Measurements from ENCODE around the gene EP400. TPM values are rescaled to one million over a fixed set of nuclear protein-coding genes. Genes with fewer than 3 reads are reported as not detected.

EP400 gene
- total RNA-seq, 2 experiments from 2014 or later, result 42.2 to 43.4 TPM

DNA sequence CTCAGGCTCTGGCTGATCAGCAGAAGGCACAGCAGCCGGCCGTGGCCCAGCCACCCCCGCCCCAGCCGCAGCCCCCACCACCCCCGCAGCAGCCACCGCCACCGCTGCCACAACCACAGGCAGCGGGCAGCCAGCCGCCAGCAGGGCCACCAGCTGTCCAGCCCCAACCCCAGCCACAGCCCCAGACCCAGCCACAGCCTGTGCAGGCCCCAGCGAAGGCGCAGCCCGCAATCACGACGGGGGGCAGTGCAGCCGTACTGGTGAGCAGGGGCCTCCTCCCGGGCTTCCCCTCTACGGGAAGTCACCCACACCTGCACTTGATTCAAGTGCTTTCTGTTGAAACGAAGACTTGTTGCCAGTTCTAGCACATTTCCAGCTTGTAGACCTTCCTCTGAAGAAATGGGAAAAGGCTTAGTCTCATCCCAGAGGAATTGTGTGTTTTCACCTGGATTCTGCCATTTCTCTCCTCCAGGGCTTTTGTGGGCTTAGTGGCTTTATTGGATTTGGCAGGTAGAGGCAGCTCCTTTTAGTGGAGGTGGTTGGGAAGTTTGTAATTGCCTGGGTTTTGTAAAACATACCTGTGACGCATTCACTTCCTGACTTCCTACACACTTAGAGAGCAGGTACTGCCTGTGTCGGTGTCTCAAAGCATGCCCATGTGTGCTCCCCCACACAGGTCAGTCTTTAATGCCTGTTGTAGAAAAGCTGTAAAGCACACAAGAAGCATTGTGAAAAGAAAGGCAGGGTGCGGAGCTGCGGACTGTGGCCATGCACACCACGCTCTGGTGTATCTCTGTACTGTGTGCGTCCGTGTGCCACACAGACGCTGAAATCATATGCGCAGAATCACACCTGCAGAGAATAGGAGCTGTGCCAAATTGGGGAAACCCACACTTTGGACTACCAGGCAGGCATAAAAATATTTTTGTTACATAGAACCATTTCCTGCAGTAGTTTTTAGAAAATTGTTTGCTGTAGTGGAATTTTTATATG, 103.9 kb downstream of the EP400 start:
- peaks cover 61% of the 10 kb centered on the region for H3K36me3 Mint-ChIP-seq (ENCODE audit: low read depth)
- H3K4me1 Mint-ChIP-seq, result no peaks in the 10 kb centered on the region
- no peaks in the 10 kb centered on the region for H3K27me3 Mint-ChIP-seq
- H3K4me3 Mint-ChIP-seq, result no peak overlapping the region
- ChIA-PET POLR2A (interaction anchor here (1.2 kb wide), 1 partner anchor 11 kb away, joined by 3 read pairs; no protein-coding TSS in a partner anchor), CTCF (no interaction called here)
- DNase-seq, result no peak
- no peaks in the 10 kb centered on the region for H3K9me3 Mint-ChIP-seq
- H3K27ac Mint-ChIP-seq, result no peak overlapping the region

GRCh38 chr12:132054983-132055382, 105.2 kb downstream of the EP400 start:
- Mint-ChIP-seq H3K9me3 (no peaks in the 10 kb centered on the region), H3K27me3 (no peaks in the 10 kb centered on the region), H3K4me1 (no peaks in the 10 kb centered on the region), H3K27ac (no peak overlapping the region), H3K36me3 (ENCODE audit: low read depth) (peaks cover 56% of the 10 kb centered on the region), H3K4me3 (no peak overlapping the region)
- ChIA-PET POLR2A (interaction anchor here (1.2 kb wide), 1 partner anchor 10 kb away, joined by 3 read pairs; no protein-coding TSS in a partner anchor), CTCF (no interaction called here)
- no peak for DNase-seq

DNA sequence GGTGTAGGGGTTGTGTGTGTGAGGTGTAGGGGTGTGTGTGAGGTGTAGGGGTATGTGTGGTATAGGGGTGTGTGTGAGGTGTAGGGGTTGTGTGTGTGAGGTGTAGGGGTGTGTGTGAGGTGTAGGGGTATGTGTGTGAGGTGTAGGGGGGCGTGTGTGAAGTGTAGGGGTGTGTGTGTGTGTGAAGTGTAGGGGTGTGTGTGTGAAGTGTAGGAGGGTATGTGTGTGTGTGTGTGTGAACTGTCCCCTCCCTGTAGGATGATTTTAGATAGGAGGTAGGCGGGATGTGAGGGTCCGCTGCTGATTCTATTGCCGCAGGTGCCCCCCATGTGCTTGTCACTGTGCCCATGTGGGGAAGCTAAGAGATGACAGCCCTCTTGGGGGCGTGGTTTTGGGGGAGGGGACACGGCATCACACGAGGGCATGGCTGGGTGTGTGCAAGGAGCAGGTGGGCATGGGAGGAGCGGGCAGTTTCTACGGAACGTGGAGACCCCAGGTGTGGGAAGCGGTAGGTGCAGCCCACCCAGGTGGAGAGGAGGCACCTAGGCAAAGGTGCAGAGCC, 105.9 kb downstream of the EP400 start:
- no peak for DNase-seq
- no peaks in the 10 kb centered on the region for H3K27me3 Mint-ChIP-seq
- no peak overlapping the region for H3K4me3 Mint-ChIP-seq
- no peaks in the 10 kb centered on the region for H3K9me3 Mint-ChIP-seq
- ChIA-PET POLR2A (no interaction called here), CTCF (no interaction called here)
- no peaks in the 10 kb centered on the region for H3K4me1 Mint-ChIP-seq
- H3K27ac Mint-ChIP-seq, result no peak overlapping the region
- H3K36me3 Mint-ChIP-seq (ENCODE audit: low read depth), result peaks cover 54% of the 10 kb centered on the region

DNA sequence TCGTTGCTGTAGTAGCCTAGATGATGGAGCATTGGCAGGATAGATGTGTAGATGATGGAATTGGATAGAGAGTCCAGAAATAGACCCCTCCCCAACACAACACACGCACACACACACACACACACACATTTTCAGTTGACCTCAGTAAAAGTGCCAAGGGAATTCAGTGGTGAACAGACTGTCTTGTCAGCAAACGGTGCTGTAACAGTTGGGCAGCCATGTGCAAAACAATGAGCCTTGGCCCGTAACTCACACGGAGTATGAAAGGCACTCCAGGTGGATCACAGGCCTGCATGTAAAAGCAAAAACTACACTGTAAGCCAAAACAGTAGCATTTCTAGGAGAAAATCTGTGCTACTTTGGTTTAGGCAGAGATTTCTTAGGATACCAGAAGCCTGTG, 106.6 kb downstream of the EP400 start:
- peaks cover 52% of the 10 kb centered on the region for H3K36me3 Mint-ChIP-seq (ENCODE audit: low read depth)
- H3K27ac Mint-ChIP-seq, result no peak overlapping the region
- no peaks in the 10 kb centered on the region for H3K4me1 Mint-ChIP-seq
- no peak for DNase-seq
- POLR2A ChIA-PET, result no interaction called here
- H3K4me3 Mint-ChIP-seq, result no peak overlapping the region
- CTCF ChIA-PET, result no interaction called here
- H3K27me3 Mint-ChIP-seq, result no peaks in the 10 kb centered on the region
- H3K9me3 Mint-ChIP-seq, result no peaks in the 10 kb centered on the region

GRCh38 chr12:132056951-132057350, 107.2 kb downstream of the EP400 start:
- POLR2A ChIA-PET, result no interaction called here
- Mint-ChIP-seq H3K36me3 (ENCODE audit: low read depth) (peaks cover 50% of the 10 kb centered on the region), H3K27ac (no peak overlapping the region)

GRCh38 chr12:132057691-132058090, 107.9 kb downstream of the EP400 start:
- no peak for DNase-seq
- Mint-ChIP-seq H3K27ac (peak overlapping the region; percentile 18), H3K27me3 (no peaks in the 10 kb centered on the region), H3K9me3 (no peaks in the 10 kb centered on the region), H3K4me3 (no peak overlapping the region), H3K36me3 (ENCODE audit: low read depth) (peaks cover 50% of the 10 kb centered on the region), H3K4me1 (no peaks in the 10 kb centered on the region)
- CTCF ChIA-PET, result no interaction called here
- POLR2A ChIA-PET, result no interaction called here

More at GRCh38 chr12:132056951-132057350, 107.2 kb downstream of the EP400 start:
- CTCF ChIA-PET, result no interaction called here
- no peak for DNase-seq
- Mint-ChIP-seq H3K27me3 (no peaks in the 10 kb centered on the region), H3K9me3 (no peaks in the 10 kb centered on the region), H3K4me1 (no peaks in the 10 kb centered on the region), H3K4me3 (no peak overlapping the region)

GRCh38 chr12:132061197-132061596, 111.5 kb downstream of the EP400 start:
- CTCF ChIA-PET, result no interaction called here
- no peak overlapping the region for H3K27ac Mint-ChIP-seq
- no peak for DNase-seq
- H3K9me3 Mint-ChIP-seq, result no peaks in the 10 kb centered on the region
- H3K4me3 Mint-ChIP-seq, result no peak overlapping the region
- no peaks in the 10 kb centered on the region for H3K27me3 Mint-ChIP-seq
- peaks cover 40% of the 10 kb centered on the region for H3K36me3 Mint-ChIP-seq (ENCODE audit: low read depth)
- peaks cover 12% of the 10 kb centered on the region for H3K4me1 Mint-ChIP-seq
- POLR2A ChIA-PET, result no interaction called here

GRCh38 chr12:132061641-132062430, 112.1 kb downstream of the EP400 start:
- no peak for DNase-seq
- Mint-ChIP-seq H3K4me3 (no peak overlapping the region), H3K4me1 (peaks cover 18% of the 10 kb centered on the region), H3K27me3 (no peaks in the 10 kb centered on the region), H3K9me3 (no peaks in the 10 kb centered on the region), H3K36me3 (ENCODE audit: low read depth) (peaks cover 39% of the 10 kb centered on the region), H3K27ac (no peak overlapping the region)
- ChIA-PET CTCF (no interaction called here), POLR2A (no interaction called here)

- H3K27ac Mint-ChIP-seq, result no peak overlapping the region
- DNase-seq, result no peak
- H3K27me3 Mint-ChIP-seq, result no peaks in the 10 kb centered on the region
- H3K36me3 Mint-ChIP-seq (ENCODE audit: low read depth), result peaks cover 46% of the 10 kb centered on the region
- peaks cover 24% of the 10 kb centered on the region for H3K4me1 Mint-ChIP-seq
- ChIA-PET POLR2A (no interaction called here), CTCF (no interaction called here)
- no peak overlapping the region for H3K4me3 Mint-ChIP-seq
- no peaks in the 10 kb centered on the region for H3K9me3 Mint-ChIP-seq
Observed at GRCh38 chr12:132062481-132062880, 112.7 kb downstream of the EP400 start.

- no peak for DNase-seq
- ChIA-PET POLR2A (interaction anchor here (1.1 kb wide), 1 partner anchor 81 kb away, joined by 3 read pairs; no protein-coding TSS in a partner anchor), CTCF (no interaction called here)
- H3K4me3 Mint-ChIP-seq, result no peak overlapping the region
- no peaks in the 10 kb centered on the region for H3K9me3 Mint-ChIP-seq
- H3K4me1 Mint-ChIP-seq, result peaks cover 25% of the 10 kb centered on the region
- H3K27ac Mint-ChIP-seq, result no peak overlapping the region
- H3K27me3 Mint-ChIP-seq, result no peaks in the 10 kb centered on the region
- H3K36me3 Mint-ChIP-seq (ENCODE audit: low read depth), result peaks cover 48% of the 10 kb centered on the region
Observed at GRCh38 chr12:132063491-132063890, 113.7 kb downstream of the EP400 start.

GRCh38 chr12:132064631-132065030, 114.9 kb downstream of the EP400 start:
- H3K27ac Mint-ChIP-seq, result no peak overlapping the region
- H3K4me1 Mint-ChIP-seq, result peaks cover 25% of the 10 kb centered on the region
- no peak for DNase-seq
- POLR2A ChIA-PET, result interaction anchor here (0.8 to 1.1 kb wide), 2 partner anchors 10 to 349 kb away, joined by 3 read pairs; no protein-coding TSS in a partner anchor
- CTCF ChIA-PET, result interaction anchor here (1.8 kb wide), 1 partner anchor 350 kb away, joined by 4 read pairs; no protein-coding TSS in a partner anchor
- H3K27me3 Mint-ChIP-seq, result no peaks in the 10 kb centered on the region
- H3K9me3 Mint-ChIP-seq, result no peaks in the 10 kb centered on the region
- H3K36me3 Mint-ChIP-seq (ENCODE audit: low read depth), result peaks cover 49% of the 10 kb centered on the region
- H3K4me3 Mint-ChIP-seq, result no peak overlapping the region

GRCh38 chr12:132065203-132065602, 115.5 kb downstream of the EP400 start:
- H3K9me3 Mint-ChIP-seq, result no peaks in the 10 kb centered on the region
- ChIA-PET POLR2A (interaction anchor here (0.8 to 1.1 kb wide), 2 partner anchors 11 to 349 kb away, joined by 3 read pairs; no protein-coding TSS in a partner anchor), CTCF (interaction anchor here (1.8 kb wide), 1 partner anchor 349 kb away, joined by 4 read pairs; no protein-coding TSS in a partner anchor)
- H3K36me3 Mint-ChIP-seq (ENCODE audit: low read depth), result peaks cover 45% of the 10 kb centered on the region
- H3K27ac Mint-ChIP-seq, result no peak overlapping the region
- H3K4me1 Mint-ChIP-seq, result peaks cover 25% of the 10 kb centered on the region
- no peaks in the 10 kb centered on the region for H3K27me3 Mint-ChIP-seq
- no peak overlapping the region for H3K4me3 Mint-ChIP-seq
- no peak for DNase-seq
